GM12873 (cell line): ENCODE results near the gene PRSS22.

Experiments used
- CTCF ChIP-seq: IDR thresholded peaks from 2 replicates; pipeline ENCODE4 v1.5.1; 2012; ENCODE audit warnings: low read depth, mild to moderate bottlenecking, moderate library complexity, low read length, control low read depth; ENCODE audit not compliant: insufficient read depth; ENCODE audit errors: missing control alignments

The PRSS22 gene

GRCh38 chr16:2819939-2820835 lies 37.8 kb downstream of the PRSS22 start:
- no peak for TF ChIP-seq CTCF

- TF ChIP-seq CTCF: no peak
Observed at GRCh38 chr16:2819179-2819938, 38.6 kb downstream of the PRSS22 start.

GRCh38 chr16:2818272-2818876 lies 39.6 kb downstream of the PRSS22 start:
- TF ChIP-seq CTCF: no peak

GRCh38 chr16:2817340-2818271 lies 40.4 kb downstream of the PRSS22 start:
- TF ChIP-seq CTCF: no peak

GRCh38 chr16:2816751-2817339 lies 41.1 kb downstream of the PRSS22 start, which contains the start of gene PRSS21:
Gene PRSS21 (plus strand): TSS chr16:2817237. CDS start chr16:2817269, 32 bp downstream.
- TF ChIP-seq CTCF: peak; percentile 9

DNA sequence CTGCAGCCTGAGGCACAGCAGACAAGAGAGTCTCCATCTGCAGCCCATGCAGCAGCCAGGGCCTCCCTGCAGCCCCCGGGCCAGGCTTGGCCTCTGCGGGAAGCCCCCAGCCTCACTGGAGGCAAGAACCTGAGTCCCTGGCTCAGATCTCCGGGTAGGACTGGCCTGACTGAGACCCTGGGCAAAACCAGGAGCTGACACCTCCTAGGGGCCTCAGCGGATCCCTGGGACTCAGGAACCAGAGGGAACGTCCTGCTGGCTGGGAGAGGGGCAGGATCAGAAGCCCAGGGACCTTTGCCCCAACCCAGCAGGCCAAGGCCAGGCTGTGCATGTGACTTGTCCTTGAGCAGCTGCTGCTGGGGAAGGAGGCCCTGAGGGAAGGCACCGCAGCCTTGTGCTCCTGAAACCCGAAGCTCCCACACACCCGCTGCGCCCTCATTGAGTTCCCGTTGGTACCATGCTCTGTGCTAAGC lies 42.6 kb downstream of the PRSS22 start:
- TF ChIP-seq CTCF: no peak
